Ishikawa (cell line): ENCODE measurements around the gene CLASP1.

ENCODE experiments used
- CEBPB ChIP-seq: IDR thresholded peaks from 2 replicates; pipeline ENCODE4 v1.6.1; 2012
- CREB1 ChIP-seq: IDR thresholded peaks from 2 replicates; pipeline ENCODE4 v1.6.1; 2012; ENCODE audit warnings: low read depth
- EGR1 ChIP-seq: IDR thresholded peaks from 2 replicates; pipeline ENCODE4 v1.6.1; 2012
- EP300 ChIP-seq: IDR thresholded peaks from 2 replicates; pipeline ENCODE4 v1.6.1; 2012; ENCODE audit warnings: borderline replicate concordance
- FOXM1 ChIP-seq: IDR thresholded peaks from 2 replicates; pipeline ENCODE4 v1.6.1; 2012; ENCODE audit warnings: low read depth, borderline replicate concordance
- MAX ChIP-seq: IDR thresholded peaks from 2 replicates; pipeline ENCODE4 v1.6.1; 2012
- NFIC ChIP-seq: IDR thresholded peaks from 2 replicates; pipeline ENCODE4 v1.6.1; 2012
- RAD21 ChIP-seq: IDR thresholded peaks from 2 replicates; pipeline ENCODE4 v1.6.1; 2012; ENCODE audit warnings: low read depth
- TAF1 ChIP-seq: IDR thresholded peaks from 2 replicates; pipeline ENCODE4 v1.6.1; 2012; ENCODE audit warnings: low read depth, mild to moderate bottlenecking
- TCF12 ChIP-seq: IDR thresholded peaks from 2 replicates; pipeline ENCODE4 v1.6.1; 2012; ENCODE audit warnings: low read depth
- TEAD4 ChIP-seq: IDR thresholded peaks from 2 replicates; pipeline ENCODE4 v1.6.1; 2012
- YY1 ChIP-seq: IDR thresholded peaks from 2 replicates; pipeline ENCODE4 v1.6.1; 2012; ENCODE audit warnings: low read depth
- ZBTB7A ChIP-seq: IDR thresholded peaks from 2 replicates; pipeline ENCODE4 v1.6.1; 2012; ENCODE audit warnings: low read depth
- TF ChIP-seq, protein P1 (sequence below): IDR thresholded peaks from 2 replicates; pipeline ENCODE4 v1.6.1; 2012
- TF ChIP-seq, protein P2 (sequence below): IDR thresholded peaks from 2 replicates; pipeline ENCODE4 v1.6.1; 2012; ENCODE audit warnings: low read depth, mild to moderate bottlenecking

The CLASP1 gene

DNA sequence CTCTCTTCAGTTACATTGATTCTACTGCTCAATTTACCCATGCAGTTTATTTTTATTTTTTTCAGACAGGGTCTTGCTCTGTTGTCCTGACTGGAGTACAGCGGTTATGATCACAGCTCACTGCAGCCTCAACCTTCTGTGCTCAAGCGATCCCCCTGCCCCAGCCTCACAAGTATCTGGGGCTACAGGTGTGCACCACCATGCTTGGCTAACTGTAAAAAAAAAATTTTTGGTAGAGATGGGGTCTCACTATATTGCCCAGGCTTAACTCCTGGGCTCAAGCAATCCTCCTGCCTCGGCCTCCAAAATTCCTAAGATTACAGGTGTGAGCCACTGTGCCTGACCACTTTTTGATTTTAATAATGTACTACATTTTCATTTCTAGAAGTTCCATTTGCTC is 212.3 kb downstream of the CLASP1 start:
- TF ChIP-seq CEBPB (no peak), TCF12 (no peak), EGR1 (no peak), CREB1 (no peak), YY1 (no peak), TAF1 (no peak), MAX (no peak), RAD21 (no peak)
- TF ChIP-seq, protein P1, sequence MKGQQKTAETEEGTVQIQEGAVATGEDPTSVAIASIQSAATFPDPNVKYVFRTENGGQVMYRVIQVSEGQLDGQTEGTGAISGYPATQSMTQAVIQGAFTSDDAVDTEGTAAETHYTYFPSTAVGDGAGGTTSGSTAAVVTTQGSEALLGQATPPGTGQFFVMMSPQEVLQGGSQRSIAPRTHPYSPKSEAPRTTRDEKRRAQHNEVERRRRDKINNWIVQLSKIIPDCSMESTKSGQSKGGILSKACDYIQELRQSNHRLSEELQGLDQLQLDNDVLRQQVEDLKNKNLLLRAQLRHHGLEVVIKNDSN, result no peak

GRCh38 chr2:121435790-121436189 is 213.5 kb downstream of the CLASP1 start:
- no peak for TF ChIP-seq FOXM1
- no peak for TF ChIP-seq YY1
- TF ChIP-seq ZBTB7A, result no peak
- TF ChIP-seq, protein P2, sequence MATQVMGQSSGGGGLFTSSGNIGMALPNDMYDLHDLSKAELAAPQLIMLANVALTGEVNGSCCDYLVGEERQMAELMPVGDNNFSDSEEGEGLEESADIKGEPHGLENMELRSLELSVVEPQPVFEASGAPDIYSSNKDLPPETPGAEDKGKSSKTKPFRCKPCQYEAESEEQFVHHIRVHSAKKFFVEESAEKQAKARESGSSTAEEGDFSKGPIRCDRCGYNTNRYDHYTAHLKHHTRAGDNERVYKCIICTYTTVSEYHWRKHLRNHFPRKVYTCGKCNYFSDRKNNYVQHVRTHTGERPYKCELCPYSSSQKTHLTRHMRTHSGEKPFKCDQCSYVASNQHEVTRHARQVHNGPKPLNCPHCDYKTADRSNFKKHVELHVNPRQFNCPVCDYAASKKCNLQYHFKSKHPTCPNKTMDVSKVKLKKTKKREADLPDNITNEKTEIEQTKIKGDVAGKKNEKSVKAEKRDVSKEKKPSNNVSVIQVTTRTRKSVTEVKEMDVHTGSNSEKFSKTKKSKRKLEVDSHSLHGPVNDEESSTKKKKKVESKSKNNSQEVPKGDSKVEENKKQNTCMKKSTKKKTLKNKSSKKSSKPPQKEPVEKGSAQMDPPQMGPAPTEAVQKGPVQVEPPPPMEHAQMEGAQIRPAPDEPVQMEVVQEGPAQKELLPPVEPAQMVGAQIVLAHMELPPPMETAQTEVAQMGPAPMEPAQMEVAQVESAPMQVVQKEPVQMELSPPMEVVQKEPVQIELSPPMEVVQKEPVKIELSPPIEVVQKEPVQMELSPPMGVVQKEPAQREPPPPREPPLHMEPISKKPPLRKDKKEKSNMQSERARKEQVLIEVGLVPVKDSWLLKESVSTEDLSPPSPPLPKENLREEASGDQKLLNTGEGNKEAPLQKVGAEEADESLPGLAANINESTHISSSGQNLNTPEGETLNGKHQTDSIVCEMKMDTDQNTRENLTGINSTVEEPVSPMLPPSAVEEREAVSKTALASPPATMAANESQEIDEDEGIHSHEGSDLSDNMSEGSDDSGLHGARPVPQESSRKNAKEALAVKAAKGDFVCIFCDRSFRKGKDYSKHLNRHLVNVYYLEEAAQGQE, result no peak
- no peak for TF ChIP-seq TAF1
- no peak for TF ChIP-seq TEAD4
- no peak for TF ChIP-seq CREB1
- TF ChIP-seq MAX, result no peak
- no peak for TF ChIP-seq EGR1
- TF ChIP-seq TCF12, result no peak
- TF ChIP-seq EP300, result no peak
- no peak for TF ChIP-seq NFIC
- TF ChIP-seq RAD21, result no peak

DNA sequence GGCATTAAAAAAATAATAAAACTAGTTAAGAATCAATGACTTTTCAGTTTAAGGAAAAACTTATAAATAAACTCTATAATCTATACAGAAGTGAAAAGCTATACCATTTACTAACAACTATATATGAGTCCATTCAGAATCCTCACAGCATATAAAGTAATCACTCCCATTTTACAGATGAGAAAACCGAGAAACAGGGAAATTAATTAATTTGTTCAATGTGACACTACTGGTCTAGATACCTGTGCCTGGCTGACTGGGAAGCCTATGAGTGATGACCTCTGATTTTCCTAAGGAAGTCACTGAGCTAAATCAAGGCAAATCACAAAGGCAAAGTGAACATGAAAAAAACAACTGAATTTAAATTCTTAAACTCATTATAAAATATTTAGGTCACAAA is 218.0 kb downstream of the CLASP1 start:
- TF ChIP-seq CREB1, result no peak

DNA sequence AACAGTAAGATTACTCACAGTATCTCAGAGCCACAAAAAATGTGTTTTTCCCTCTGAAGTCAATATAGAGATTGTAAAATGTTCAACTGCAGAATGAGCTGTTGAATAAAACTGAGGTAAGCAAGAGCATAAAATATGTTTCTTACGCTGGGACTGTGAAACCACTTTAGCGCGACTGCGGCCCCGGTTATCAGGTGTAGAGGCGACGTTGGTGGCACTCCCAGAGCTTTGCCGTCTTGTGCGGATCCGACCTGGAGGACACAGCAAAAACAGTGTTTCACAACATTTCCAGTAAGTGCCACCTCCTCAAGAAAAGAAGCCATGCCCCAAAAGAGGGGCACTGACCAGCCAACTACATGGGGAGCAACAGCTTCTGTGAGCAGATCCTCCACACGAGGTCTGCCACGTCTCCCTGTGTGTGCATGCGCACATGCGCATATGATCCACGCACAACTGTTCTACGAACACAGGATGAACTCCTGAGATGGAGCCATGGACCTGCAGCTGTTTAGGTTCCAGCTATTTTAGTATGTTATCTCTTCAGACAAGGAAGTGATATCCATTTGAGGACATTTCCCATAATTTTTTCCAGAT is 219.2 kb downstream of the CLASP1 start:
- TF ChIP-seq, protein P2, result no peak
- TF ChIP-seq RAD21 (no peak), FOXM1 (no peak)

- TF ChIP-seq CREB1, result no peak
- no peak for TF ChIP-seq NFIC
- TF ChIP-seq EP300, result no peak
Measured at GRCh38 chr2:121429119-121429903, 220.0 kb downstream of the CLASP1 start.

DNA sequence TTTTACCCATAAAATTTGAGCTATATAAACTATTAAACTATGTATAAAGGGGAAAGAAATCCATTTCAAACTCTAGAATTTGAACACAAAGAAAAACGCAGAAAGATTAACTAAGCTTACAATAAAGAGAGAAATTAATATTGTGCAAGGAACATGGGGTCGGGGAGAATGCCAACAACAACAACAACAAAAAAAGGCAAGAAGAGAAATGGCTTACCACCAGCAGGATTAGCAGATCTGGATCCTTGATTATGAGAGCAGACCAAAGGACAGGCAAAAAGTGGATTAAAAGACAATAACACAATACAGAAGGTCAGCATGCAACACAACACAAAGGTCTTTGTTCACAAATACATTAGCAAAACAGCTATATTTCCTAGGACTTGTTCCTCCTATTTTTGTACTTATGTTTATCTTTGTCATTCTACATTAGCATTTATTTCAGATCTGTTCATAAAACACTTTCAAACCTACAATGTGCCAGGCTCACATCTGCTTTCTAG is 222.0 kb downstream of the CLASP1 start:
- TF ChIP-seq TCF12, result no peak
- no peak for TF ChIP-seq NFIC
- no peak for TF ChIP-seq CREB1
- no peak for TF ChIP-seq TAF1
- TF ChIP-seq TEAD4, result no peak
- TF ChIP-seq EP300, result no peak
- no peak for TF ChIP-seq CEBPB
- no peak for TF ChIP-seq RAD21
- TF ChIP-seq FOXM1, result no peak
- TF ChIP-seq, protein P1, result no peak
- no peak for TF ChIP-seq ZBTB7A
- TF ChIP-seq EGR1, result no peak
- TF ChIP-seq MAX, result no peak
